Activated T-cell treated with anti-CD3 and anti-CD28 coated beads, Interleukin-2, amount 50 U/mL, for 72 hours (primary cell): Measurements from ENCODE around the gene ALB. TPM values are rescaled to one million over a fixed set of nuclear protein-coding genes. Genes with fewer than 3 reads are reported as not detected.

Source experiments
- ATAC-seq, 2 donors: fragments of 150-1000 bp; cut with Tn5 transposase; replicated peaks in 1 of 2; 2 replicates each; pipeline ENCODE4 v1.10.0; 2021; ENCODE audit warnings: moderate library complexity in 2 of 2, mild to moderate bottlenecking in 1 of 2
- DNase-seq, 2 donors: peaks; one replicate each; pipeline ENCODE4 v3.0.0; 2021 to 2022; ENCODE audit warnings: mixed read lengths in 1 of 2
- H3K27ac Mint-ChIP-seq: one replicate; pipeline ENCODE4 v1.8.0; 2022; ENCODE audit warnings: mild to moderate bottlenecking, moderate library complexity, mixed read lengths
- H3K27me3 Mint-ChIP-seq: one replicate; pipeline ENCODE4 v1.8.0; 2022; ENCODE audit warnings: low read depth, mixed read lengths
- H3K36me3 Mint-ChIP-seq, 2 donors: one replicate each; pipeline ENCODE4 v1.8.0; 2022; ENCODE audit warnings: mixed read lengths in 2 of 2, mild to moderate bottlenecking in 1 of 2; ENCODE audit not compliant: insufficient read depth in 2 of 2
- H3K4me1 Mint-ChIP-seq: one replicate; pipeline ENCODE4 v1.8.0; 2022; ENCODE audit warnings: low read depth, mixed read lengths
- H3K4me3 Mint-ChIP-seq, 2 donors: one replicate each; pipeline ENCODE4 v1.8.0; 2022; ENCODE audit warnings: mild to moderate bottlenecking in 2 of 2, mixed read lengths in 2 of 2, moderate library complexity in 2 of 2
- H3K9me3 Mint-ChIP-seq, 2 donors: one replicate each; pipeline ENCODE4 v1.8.0; 2022; ENCODE audit warnings: mixed read lengths in 2 of 2
- total RNA-seq, 2 donors: library from RNA; stranded (reverse); gene quantifications; one replicate each; pipeline ENCODE4 v1.2.3, GENCODE V29; 2022

The ALB gene
- total RNA-seq, 2 donors from 2014 or later = 0.42 TPM; not detected in 1

- Mint-ChIP-seq H3K27me3 (no peaks in the 10 kb centered on the region), H3K9me3 (no peaks in the 10 kb centered on the region)
Observed at GRCh38 chr4:73426666-73427065, 22.6 kb downstream of the ALB start.

GRCh38 chr4:73429118-73429517 is 25.0 kb downstream of the ALB start:
- ATAC-seq = no peak
- Mint-ChIP-seq H3K27ac (no peak overlapping the region), H3K9me3 (no peaks in the 10 kb centered on the region), H3K4me1 (no peaks in the 10 kb centered on the region), H3K27me3 (no peaks in the 10 kb centered on the region), H3K4me3 (no peak overlapping the region), H3K36me3 (no peaks in the 10 kb centered on the region)
- DNase-seq = no peak

More at GRCh38 chr4:73426666-73427065, 22.6 kb downstream of the ALB start:
- Mint-ChIP-seq H3K27ac (no peak overlapping the region), H3K4me3 (no peak overlapping the region), H3K4me1 (no peaks in the 10 kb centered on the region), H3K36me3 (no peaks in the 10 kb centered on the region)
- DNase-seq = no peak
- ATAC-seq = no peak

- Mint-ChIP-seq H3K27me3 (no peaks in the 10 kb centered on the region), H3K4me1 (no peaks in the 10 kb centered on the region), H3K27ac (no peak overlapping the region), H3K4me3 (no peak overlapping the region), H3K9me3 (no peaks in the 10 kb centered on the region), H3K36me3 (no peaks in the 10 kb centered on the region)
- DNase-seq = no peak
- ATAC-seq = no peak
Observed at GRCh38 chr4:73429826-73430587, 25.9 kb downstream of the ALB start.

GRCh38 chr4:73431813-73432168 is 27.7 kb downstream of the ALB start:
- H3K4me3 Mint-ChIP-seq = no peak overlapping the region
- DNase-seq (no peak), ATAC-seq (no peak)
- no peaks in the 10 kb centered on the region for H3K36me3 Mint-ChIP-seq
- no peak overlapping the region for H3K27ac Mint-ChIP-seq
- H3K27me3 Mint-ChIP-seq = no peaks in the 10 kb centered on the region
- no peaks in the 10 kb centered on the region for H3K9me3 Mint-ChIP-seq
- H3K4me1 Mint-ChIP-seq = no peaks in the 10 kb centered on the region

GRCh38 chr4:73432169-73433000 is 28.3 kb downstream of the ALB start:
- Mint-ChIP-seq H3K27ac (no peak overlapping the region), H3K4me1 (no peaks in the 10 kb centered on the region), H3K9me3 (no peaks in the 10 kb centered on the region), H3K36me3 (no peaks in the 10 kb centered on the region), H3K4me3 (no peak overlapping the region), H3K27me3 (no peaks in the 10 kb centered on the region)
- no peak for DNase-seq
- no peak for ATAC-seq

- ATAC-seq (no peak), DNase-seq (no peak)
- H3K9me3 Mint-ChIP-seq = no peaks in the 10 kb centered on the region
- no peaks in the 10 kb centered on the region for H3K36me3 Mint-ChIP-seq
- H3K4me1 Mint-ChIP-seq = no peaks in the 10 kb centered on the region
- no peaks in the 10 kb centered on the region for H3K27me3 Mint-ChIP-seq
- H3K27ac Mint-ChIP-seq = no peak overlapping the region
- H3K4me3 Mint-ChIP-seq = no peak overlapping the region
Observed at GRCh38 chr4:73433140-73433539, 29.1 kb downstream of the ALB start.

GRCh38 chr4:73434311-73434710 is 30.2 kb downstream of the ALB start:
- Mint-ChIP-seq H3K27ac (no peak overlapping the region), H3K9me3 (no peaks in the 10 kb centered on the region), H3K4me1 (no peaks in the 10 kb centered on the region), H3K36me3 (no peaks in the 10 kb centered on the region), H3K27me3 (no peaks in the 10 kb centered on the region), H3K4me3 (no peak overlapping the region)
- no peak for ATAC-seq
- no peak for DNase-seq

- Mint-ChIP-seq H3K27me3 (no peaks in the 10 kb centered on the region), H3K4me1 (no peaks in the 10 kb centered on the region)
- no peak for ATAC-seq
Observed at GRCh38 chr4:73435984-73436383, 31.9 kb downstream of the ALB start, which contains the start of gene AFP. AFP (plus strand) TSS chr4:73436221; CDS start chr4:73436263, 42 bp downstream.

GRCh38 chr4:73436674-73437557 is 32.8 kb downstream of the ALB start:
- Mint-ChIP-seq H3K9me3 (no peaks in the 10 kb centered on the region), H3K36me3 (no peaks in the 10 kb centered on the region), H3K4me3 (no peak overlapping the region), H3K4me1 (no peaks in the 10 kb centered on the region), H3K27ac (no peak overlapping the region), H3K27me3 (no peaks in the 10 kb centered on the region)
- DNase-seq (no peak), ATAC-seq (no peak)

More at GRCh38 chr4:73435984-73436383, 31.9 kb downstream of the ALB start, which contains the start of gene AFP:
- no peak for DNase-seq
- no peak within 1 kb of the TSS for H3K4me3 Mint-ChIP-seq
- H3K9me3 Mint-ChIP-seq = no peaks in the 10 kb centered on the region
- H3K36me3 Mint-ChIP-seq = no peaks in the 10 kb centered on the region
- H3K27ac Mint-ChIP-seq = no peak within 1 kb of the TSS

GRCh38 chr4:73437558-73437956 is 33.5 kb downstream of the ALB start:
- Mint-ChIP-seq H3K4me1 (no peaks in the 10 kb centered on the region), H3K36me3 (no peaks in the 10 kb centered on the region), H3K9me3 (no peaks in the 10 kb centered on the region), H3K4me3 (no peak overlapping the region), H3K27ac (no peak overlapping the region), H3K27me3 (no peaks in the 10 kb centered on the region)
- DNase-seq = no peak
- ATAC-seq = no peak

GRCh38 chr4:73438048-73438447 is 34.0 kb downstream of the ALB start:
- Mint-ChIP-seq H3K9me3 (no peaks in the 10 kb centered on the region), H3K36me3 (no peaks in the 10 kb centered on the region), H3K27ac (no peak overlapping the region), H3K4me1 (no peaks in the 10 kb centered on the region), H3K4me3 (no peak overlapping the region), H3K27me3 (no peaks in the 10 kb centered on the region)
- ATAC-seq (no peak), DNase-seq (no peak)

GRCh38 chr4:73438582-73439215 is 34.6 kb downstream of the ALB start:
- no peak for DNase-seq
- Mint-ChIP-seq H3K4me1 (no peaks in the 10 kb centered on the region), H3K36me3 (no peaks in the 10 kb centered on the region), H3K27ac (no peak overlapping the region), H3K9me3 (no peaks in the 10 kb centered on the region), H3K27me3 (no peaks in the 10 kb centered on the region), H3K4me3 (no peak overlapping the region)
- no peak for ATAC-seq
